ENCODE data around the gene NME9. TPM values are rescaled to one million over a fixed set of nuclear protein-coding genes. Genes with fewer than 3 reads are reported as not detected.
A peak's percentile ranks its signal among the peaks of the same experiment; 100 is the strongest.

The NME9 gene
- total and polyA plus RNA-seq, 2 donors (not counting 1 experiment from before 2014, with no cell fraction given) = not detected

GRCh38 chr3:138349926-138350665 is 20.4 kb upstream of the NME9 start:
- Histone ChIP-seq H4K20me1 (ENCODE audit: control insufficient read depth, extremely low read depth, insufficient read depth, low read length) (no peaks in the 10 kb centered on the region), H3K79me2 (ENCODE audit: control insufficient read depth, insufficient read depth, low read length) (no peaks in the 10 kb centered on the region), H3K27me3 (ENCODE audit: control insufficient read depth, insufficient read depth, low read length) (no peaks in the 10 kb centered on the region), H3K4me3 (replicated peaks in 1 of 4; ENCODE audit: control extremely low read depth in 1 of 4, insufficient read depth in 1 of 4, low read depth in 3 of 4, low read length in 4 of 4) (peak overlapping the region in 3 of 4 experiments; percentile 56 to 77 (median 76)), H3K4me1 (ENCODE audit: control insufficient read depth, extremely low read depth, insufficient read depth, low read length) (peaks cover 6% of the 10 kb centered on the region), H3K27ac (ENCODE audit: insufficient read depth, low read length) (no peak overlapping the region), H3K9ac (ENCODE audit: insufficient read depth, low read length) (no peak overlapping the region), H3K36me3 (ENCODE audit: control insufficient read depth, insufficient read depth, low read length) (no peaks in the 10 kb centered on the region), H2AFZ (ENCODE audit: low read length) (peak overlapping the region; percentile 9), H3K4me2 (ENCODE audit: extremely low read depth, insufficient read depth, low read length) (peak overlapping the region; percentile 55), H3K9me3 (ENCODE audit: control insufficient read depth, insufficient read depth, low read depth, low read length) (no peaks in the 10 kb centered on the region)
- TF ChIP-seq EZH2 (IDR thresholded peaks at IDR 0.05; ENCODE audit: low read length, missing control alignments) = no peak
- TF ChIP-seq CTCF (conservative IDR thresholded peaks at IDR 0.05 in 1 of 2, IDR thresholded peaks at IDR 0.05 in 1 of 2; ENCODE audit: low read depth in 1 of 2, low read length in 2 of 2) = no peak
- peak; percentile 25 to 47 for DNase-seq (ENCODE audit: low read depth in 2 of 2)

GRCh38 chr3:138348754-138349739 is 19.4 kb upstream of the NME9 start:
- Histone ChIP-seq H4K20me1 (ENCODE audit: control insufficient read depth, extremely low read depth, insufficient read depth, low read length) (no peaks in the 10 kb centered on the region), H3K36me3 (ENCODE audit: control insufficient read depth, insufficient read depth, low read length) (no peaks in the 10 kb centered on the region), H3K4me1 (ENCODE audit: control insufficient read depth, extremely low read depth, insufficient read depth, low read length) (peaks cover 6% of the 10 kb centered on the region), H3K9ac (ENCODE audit: insufficient read depth, low read length) (peak overlapping the region; percentile 82), H3K79me2 (ENCODE audit: control insufficient read depth, insufficient read depth, low read length) (no peaks in the 10 kb centered on the region), H3K4me2 (ENCODE audit: extremely low read depth, insufficient read depth, low read length) (peak overlapping the region; percentile 55), H3K27ac (ENCODE audit: insufficient read depth, low read length) (peak overlapping the region; percentile 47), H2AFZ (ENCODE audit: low read length) (peak overlapping the region; percentile 71), H3K9me3 (ENCODE audit: control insufficient read depth, insufficient read depth, low read depth, low read length) (no peaks in the 10 kb centered on the region), H3K27me3 (ENCODE audit: control insufficient read depth, insufficient read depth, low read length) (no peaks in the 10 kb centered on the region), H3K4me3 (replicated peaks in 1 of 4; ENCODE audit: control extremely low read depth in 1 of 4, insufficient read depth in 1 of 4, low read depth in 3 of 4, low read length in 4 of 4) (peak overlapping the region; percentile 55 to 77 (median 66))
- peak; percentile 14 to 25 for DNase-seq (ENCODE audit: low read depth in 2 of 2)
- TF ChIP-seq EZH2 (IDR thresholded peaks at IDR 0.05; ENCODE audit: low read length, missing control alignments) (no peak), CTCF (conservative IDR thresholded peaks at IDR 0.05 in 1 of 2, IDR thresholded peaks at IDR 0.05 in 1 of 2; ENCODE audit: low read depth in 1 of 2, low read length in 2 of 2) (no peak)
